HCT116 (cell line): ENCODE results near the gene PRICKLE2. TPM values are rescaled to one million over a fixed set of nuclear protein-coding genes. Genes with fewer than 3 reads are reported as not detected.

Experiments used
- ATAC-seq: fragments of 200-7000 bp; cut with Tn5 transposase; 2 replicates; pipeline ENCODE4 v1.9.1; 2020; ENCODE audit warnings: mild to moderate bottlenecking, moderate library complexity
- BruUV-seq: library from RNA; stranded (reverse); fragments of 400-500 nt; replicated peaks from 2 replicates; lab custom pipeline; 2021; lab: Mats Ljungman, UMichigan
- CTCF ChIA-PET: fragments of 300-600 bp; sonication (Branson Sonifier 250); formaldehyde crosslinking; loops from one replicate; lab custom pipeline; 2021; ENCODE audit warnings: antibody characterized with exemption; lab: Charles Lee
- POLR2A ChIA-PET: fragments of 300-600, 350-600 bp; sonication (Branson Sonifier 250); formaldehyde crosslinking; loops from one replicate; lab custom pipeline; 2021; ENCODE audit warnings: antibody characterized with exemption; lab: Charles Lee
- RAD21 ChIA-PET, 2 experiments: fragments of 300-600 bp; sonication (Branson Sonifier 250); formaldehyde crosslinking; loops; one replicate each; lab custom pipeline; 2023; ENCODE audit warnings: low total read pairs in 2 of 2; ENCODE audit not compliant: uncharacterized antibody in 2 of 2, unreplicated experiment in 2 of 2, low non-redundant PET in 1 of 2; lab: Charles Lee
- DNase-seq: peaks from one replicate; pipeline ENCODE4 v3.0.0-alpha.2; 2010; ENCODE audit warnings: low read depth, low spot score
- H2AFZ ChIP-seq: fragments of 200-600 bp; shearing (Covaris generic), sonication (generic); 2 replicates; pipeline ENCODE4 v1.6.1; 2017; ENCODE audit warnings: low read depth, mixed run types, mixed read lengths, antibody characterized with exemption, low read length; ENCODE audit not compliant: poor library complexity, severe bottlenecking
- H3K27ac ChIP-seq: 2 replicates; pipeline ENCODE4 v1.5.1; 2012; ENCODE audit warnings: low read depth, low read length
- H3K27me3 ChIP-seq: fragments of 200-600 bp; sonication (generic); 2 replicates; pipeline ENCODE4 v1.6.1; 2016; ENCODE audit warnings: mixed run types, low read length, mixed read lengths; ENCODE audit not compliant: insufficient read depth
- H3K36me3 ChIP-seq, 2 experiments: fragments of 200-500 bp in 1 of 2; fragments of 200-600 bp in 1 of 2; sonication (Bioruptor generic) in 1 of 2; sonication (generic) in 1 of 2; 2 replicates each; pipeline versions ENCODE4 v1.5.1 to v1.6.1; 2014 to 2016; ENCODE audit warnings: low read length in 2 of 2, inconsistent platforms in 1 of 2, mixed read lengths in 1 of 2, mixed run types in 1 of 2; ENCODE audit not compliant: insufficient read depth in 2 of 2, control insufficient read depth in 1 of 2
- H3K4me1 ChIP-seq, 2 experiments: fragments of 200-600 bp in 1 of 2; sonication (generic) in 1 of 2; 2 replicates each; pipeline versions ENCODE4 v1.5.1 to v1.6.1; 2012 to 2017; ENCODE audit warnings: low read length in 2 of 2, inconsistent platforms in 1 of 2, mild to moderate bottlenecking in 1 of 2, mixed read lengths in 1 of 2, mixed run types in 1 of 2, moderate library complexity in 1 of 2; ENCODE audit not compliant: insufficient read depth in 2 of 2, control insufficient read depth in 1 of 2
- H3K4me2 ChIP-seq: fragments of 200-600 bp; sonication (generic); 2 replicates; pipeline ENCODE4 v1.6.1; 2017; ENCODE audit warnings: mixed run types, low read length, mixed read lengths
- H3K4me3 ChIP-seq, 2 experiments: fragments of 200-600 bp in 1 of 2; sonication (generic) in 1 of 2; replicated peaks in 1 of 2; 2 replicates each; pipeline ENCODE4 v1.5.1; 2011 to 2016; ENCODE audit warnings: low read length in 2 of 2, control low read depth in 1 of 2, low read depth in 1 of 2, mild to moderate bottlenecking in 1 of 2, mixed read lengths in 1 of 2, mixed run types in 1 of 2
- H3K79me2 ChIP-seq: fragments of 200-600 bp; sonication (generic); 2 replicates; pipeline ENCODE4 v1.6.1; 2017; ENCODE audit warnings: mild to moderate bottlenecking, mixed run types, low read length, moderate library complexity, mixed read lengths; ENCODE audit not compliant: insufficient read depth
- H3K9ac ChIP-seq: fragments of 200-600 bp; sonication (generic); 2 replicates; pipeline ENCODE4 v1.6.1; 2016; ENCODE audit warnings: low read length, mixed read lengths
- H3K9me2 ChIP-seq: fragments of 200-600 bp; sonication (generic), shearing (Covaris generic); 2 replicates; pipeline ENCODE4 v1.6.1; 2017; ENCODE audit warnings: mixed run types, mild to moderate bottlenecking, moderate library complexity; ENCODE audit not compliant: insufficient read depth
- H3K9me3 ChIP-seq, 2 experiments: fragments of 200-500 bp in 1 of 2; fragments of 200-600 bp in 1 of 2; sonication (Bioruptor generic) in 1 of 2; sonication (generic) in 1 of 2; 2 replicates each; pipeline ENCODE4 v1.6.1; 2014 to 2017; ENCODE audit warnings: low read length in 2 of 2, mixed read lengths in 2 of 2, inconsistent platforms in 1 of 2, low read depth in 1 of 2, mild to moderate bottlenecking in 1 of 2, mixed run types in 1 of 2, moderate library complexity in 1 of 2; ENCODE audit not compliant: control insufficient read depth in 1 of 2, insufficient read depth in 1 of 2
- H4K20me1 ChIP-seq: fragments of 200-600 bp; sonication (generic), shearing (Covaris generic); 2 replicates; pipeline ENCODE4 v1.6.1; 2017; ENCODE audit warnings: mixed run types, mild to moderate bottlenecking, moderate library complexity; ENCODE audit not compliant: insufficient read depth
- CBX3 ChIP-seq: IDR thresholded peaks from 2 replicates; pipeline ENCODE4 v1.6.1; 2012; ENCODE audit warnings: low read depth
- CEBPB ChIP-seq: IDR thresholded peaks from 2 replicates; pipeline ENCODE4 v1.6.1; 2012; ENCODE audit warnings: low read depth
- EZH2 ChIP-seq: fragments of 200-600 bp; sonication (generic); IDR thresholded peaks from 2 replicates; pipeline ENCODE4 v1.6.1; 2017; ENCODE audit warnings: antibody characterized with exemption, mixed run types
- EZH2phosphoT487 ChIP-seq: fragments of 200-600 bp; IDR thresholded peaks from 2 replicates; pipeline ENCODE4 v1.6.1; 2018; ENCODE audit warnings: antibody characterized with exemption, borderline replicate concordance
- FOSL1 ChIP-seq: IDR thresholded peaks from 2 replicates; pipeline ENCODE4 v1.6.1; 2012; ENCODE audit warnings: low read depth
- MAX ChIP-seq: IDR thresholded peaks from 2 replicates; pipeline ENCODE4 v1.6.1; 2012
- POLR2AphosphoS5 ChIP-seq: IDR thresholded peaks from 2 replicates; pipeline ENCODE4 v1.6.1; 2011; ENCODE audit warnings: mild to moderate bottlenecking, low read depth, low read length, moderate library complexity
- RAD21 ChIP-seq: IDR thresholded peaks from 2 replicates; pipeline ENCODE4 v1.6.1; 2012; ENCODE audit warnings: low read depth, mild to moderate bottlenecking
- SIN3A ChIP-seq: IDR thresholded peaks from 2 replicates; pipeline ENCODE4 v1.6.1; 2012; ENCODE audit warnings: low read depth
- SRF ChIP-seq: IDR thresholded peaks from 2 replicates; pipeline ENCODE4 v1.6.1; 2012; ENCODE audit warnings: low read depth
- ZFX ChIP-seq: fragments of 450-650 bp; IDR thresholded peaks from 2 replicates; pipeline ENCODE4 v1.6.1; 2017
- ZNF274 ChIP-seq: fragments of 200-500 bp; sonication (Bioruptor generic); IDR thresholded peaks from 2 replicates; pipeline ENCODE4 v1.6.1; 2014; ENCODE audit warnings: mild to moderate bottlenecking, low read depth, low read length, inconsistent platforms
- intact Hi-C: fragments of 100-400 bp; cut with micrococcal nuclease; formaldehyde crosslinking; loops from 2 replicates; pipeline ENCODE4 v1.10.0; 2022
- total RNA-seq: library from RNA; stranded (reverse); gene quantifications from one replicate; pipeline ENCODE4 v1.2.1, GENCODE V29; 2021; ENCODE audit not compliant: unreplicated experiment
- TF ChIP-seq, protein P1 (sequence below), 3 experiments: fragments of 200-600 bp in 1 of 3; sonication (generic) in 1 of 3; IDR thresholded peaks in 2 of 3; conservative IDR thresholded peaks in 1 of 3; 2 replicates each; pipeline ENCODE4 v1.5.1; 2012 to 2017; ENCODE audit warnings: low read depth in 2 of 3, low read length in 2 of 3, antibody characterized with exemption in 1 of 3, borderline replicate concordance in 1 of 3, control low read depth in 1 of 3, mild to moderate bottlenecking in 1 of 3, mixed read lengths in 1 of 3, mixed run types in 1 of 3, moderate library complexity in 1 of 3; ENCODE audit not compliant: insufficient read depth in 1 of 3
- TF ChIP-seq, protein P2 (sequence below): IDR thresholded peaks from 2 replicates; pipeline ENCODE4 v1.6.1; 2011; ENCODE audit warnings: mild to moderate bottlenecking, low read length, moderate library complexity; ENCODE audit not compliant: insufficient replicate concordance; ENCODE audit errors: extremely low read depth
- TF ChIP-seq, protein P3 (sequence below): IDR thresholded peaks from 2 replicates; pipeline ENCODE4 v1.6.1; 2012; ENCODE audit warnings: low read depth

The PRICKLE2 gene
- total RNA-seq, 1 experiment from 2014 or later, result 0.05 TPM

DNA sequence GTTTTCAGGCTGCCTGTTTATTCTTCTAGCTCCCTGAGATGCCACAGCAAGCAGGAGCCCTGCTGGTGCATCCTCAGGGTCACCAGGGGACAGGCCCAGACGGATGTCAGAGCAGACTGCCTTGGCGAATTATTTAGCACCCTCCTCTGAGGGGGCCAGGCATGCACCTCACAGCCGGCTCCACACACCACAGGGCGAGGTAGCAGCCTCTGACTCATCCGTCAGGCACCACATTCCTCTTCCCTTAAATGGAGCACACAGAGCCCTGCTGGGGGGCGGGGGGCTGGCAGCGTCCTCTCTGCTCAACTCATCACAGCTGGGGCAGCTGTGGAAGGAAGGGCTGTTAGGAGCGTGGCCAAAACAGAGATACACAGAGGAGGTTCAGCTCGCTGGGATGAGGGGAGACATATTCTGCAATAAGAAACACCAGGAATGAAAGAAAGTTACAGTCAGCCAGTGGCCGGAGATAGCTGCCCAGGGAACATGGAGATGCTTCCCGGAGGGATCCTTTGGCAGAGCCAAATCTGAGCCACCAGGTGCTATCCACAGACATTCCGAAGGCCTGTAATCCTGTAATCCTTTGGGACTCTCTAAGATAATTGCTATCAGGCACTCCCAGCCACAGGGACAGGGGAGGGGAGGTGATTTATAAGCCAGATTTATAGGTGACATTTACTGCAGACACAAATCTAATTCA is 13.9 kb upstream of the PRICKLE2 start:
- POLR2A ChIA-PET, result no interaction called here

More for the DNA sequence above, 13.9 kb upstream of the PRICKLE2 start:
- no TSS peak for BruUV-seq
- Histone ChIP-seq H3K9me3 (no peaks in the 10 kb centered on the region), H3K4me1 (peaks cover 0 to 8% of the 10 kb centered on the region in 2 experiments; a peak in 1 of 4 replicates), H3K4me3 (no peak overlapping the region), H2AFZ (no peak overlapping the region), H3K27me3 (peaks cover 19% of the 10 kb centered on the region; the same call in 1 of the 2 replicates), H3K27ac (no peak overlapping the region), H3K9me2 (no peaks in the 10 kb centered on the region), H3K4me2 (peak overlapping the region; percentile 37; the same call in 1 of the 2 replicates), H4K20me1 (no peaks in the 10 kb centered on the region), H3K79me2 (no peaks in the 10 kb centered on the region), H3K9ac (no peak overlapping the region), H3K36me3 (no peaks in the 10 kb centered on the region)
- peak; percentile 77 for ATAC-seq
- intact Hi-C loops, result no loop called here
- TF ChIP-seq POLR2AphosphoS5 (no peak), ZNF274 (no peak), SIN3A (no peak), FOSL1 (no peak), CEBPB (no peak), EZH2 (no peak), MAX (no peak), EZH2phosphoT487 (no peak), SRF (no peak), ZFX (no peak), CBX3 (no peak), RAD21 (no peak)
- TF ChIP-seq, protein P1, sequence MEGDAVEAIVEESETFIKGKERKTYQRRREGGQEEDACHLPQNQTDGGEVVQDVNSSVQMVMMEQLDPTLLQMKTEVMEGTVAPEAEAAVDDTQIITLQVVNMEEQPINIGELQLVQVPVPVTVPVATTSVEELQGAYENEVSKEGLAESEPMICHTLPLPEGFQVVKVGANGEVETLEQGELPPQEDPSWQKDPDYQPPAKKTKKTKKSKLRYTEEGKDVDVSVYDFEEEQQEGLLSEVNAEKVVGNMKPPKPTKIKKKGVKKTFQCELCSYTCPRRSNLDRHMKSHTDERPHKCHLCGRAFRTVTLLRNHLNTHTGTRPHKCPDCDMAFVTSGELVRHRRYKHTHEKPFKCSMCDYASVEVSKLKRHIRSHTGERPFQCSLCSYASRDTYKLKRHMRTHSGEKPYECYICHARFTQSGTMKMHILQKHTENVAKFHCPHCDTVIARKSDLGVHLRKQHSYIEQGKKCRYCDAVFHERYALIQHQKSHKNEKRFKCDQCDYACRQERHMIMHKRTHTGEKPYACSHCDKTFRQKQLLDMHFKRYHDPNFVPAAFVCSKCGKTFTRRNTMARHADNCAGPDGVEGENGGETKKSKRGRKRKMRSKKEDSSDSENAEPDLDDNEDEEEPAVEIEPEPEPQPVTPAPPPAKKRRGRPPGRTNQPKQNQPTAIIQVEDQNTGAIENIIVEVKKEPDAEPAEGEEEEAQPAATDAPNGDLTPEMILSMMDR (IDR thresholded peaks at IDR 0.05 in 2 of 3, conservative IDR thresholded peaks at IDR 0.05 in 1 of 3; ENCODE audit: borderline replicate concordance in 1 of 3, insufficient read depth in 1 of 3, low read depth in 2 of 3, low read length in 2 of 3), result no peak
- TF ChIP-seq, protein P2, sequence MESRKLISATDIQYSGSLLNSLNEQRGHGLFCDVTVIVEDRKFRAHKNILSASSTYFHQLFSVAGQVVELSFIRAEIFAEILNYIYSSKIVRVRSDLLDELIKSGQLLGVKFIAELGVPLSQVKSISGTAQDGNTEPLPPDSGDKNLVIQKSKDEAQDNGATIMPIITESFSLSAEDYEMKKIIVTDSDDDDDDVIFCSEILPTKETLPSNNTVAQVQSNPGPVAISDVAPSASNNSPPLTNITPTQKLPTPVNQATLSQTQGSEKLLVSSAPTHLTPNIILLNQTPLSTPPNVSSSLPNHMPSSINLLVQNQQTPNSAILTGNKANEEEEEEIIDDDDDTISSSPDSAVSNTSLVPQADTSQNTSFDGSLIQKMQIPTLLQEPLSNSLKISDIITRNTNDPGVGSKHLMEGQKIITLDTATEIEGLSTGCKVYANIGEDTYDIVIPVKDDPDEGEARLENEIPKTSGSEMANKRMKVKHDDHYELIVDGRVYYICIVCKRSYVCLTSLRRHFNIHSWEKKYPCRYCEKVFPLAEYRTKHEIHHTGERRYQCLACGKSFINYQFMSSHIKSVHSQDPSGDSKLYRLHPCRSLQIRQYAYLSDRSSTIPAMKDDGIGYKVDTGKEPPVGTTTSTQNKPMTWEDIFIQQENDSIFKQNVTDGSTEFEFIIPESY, result no peak
- TF ChIP-seq, protein P3, sequence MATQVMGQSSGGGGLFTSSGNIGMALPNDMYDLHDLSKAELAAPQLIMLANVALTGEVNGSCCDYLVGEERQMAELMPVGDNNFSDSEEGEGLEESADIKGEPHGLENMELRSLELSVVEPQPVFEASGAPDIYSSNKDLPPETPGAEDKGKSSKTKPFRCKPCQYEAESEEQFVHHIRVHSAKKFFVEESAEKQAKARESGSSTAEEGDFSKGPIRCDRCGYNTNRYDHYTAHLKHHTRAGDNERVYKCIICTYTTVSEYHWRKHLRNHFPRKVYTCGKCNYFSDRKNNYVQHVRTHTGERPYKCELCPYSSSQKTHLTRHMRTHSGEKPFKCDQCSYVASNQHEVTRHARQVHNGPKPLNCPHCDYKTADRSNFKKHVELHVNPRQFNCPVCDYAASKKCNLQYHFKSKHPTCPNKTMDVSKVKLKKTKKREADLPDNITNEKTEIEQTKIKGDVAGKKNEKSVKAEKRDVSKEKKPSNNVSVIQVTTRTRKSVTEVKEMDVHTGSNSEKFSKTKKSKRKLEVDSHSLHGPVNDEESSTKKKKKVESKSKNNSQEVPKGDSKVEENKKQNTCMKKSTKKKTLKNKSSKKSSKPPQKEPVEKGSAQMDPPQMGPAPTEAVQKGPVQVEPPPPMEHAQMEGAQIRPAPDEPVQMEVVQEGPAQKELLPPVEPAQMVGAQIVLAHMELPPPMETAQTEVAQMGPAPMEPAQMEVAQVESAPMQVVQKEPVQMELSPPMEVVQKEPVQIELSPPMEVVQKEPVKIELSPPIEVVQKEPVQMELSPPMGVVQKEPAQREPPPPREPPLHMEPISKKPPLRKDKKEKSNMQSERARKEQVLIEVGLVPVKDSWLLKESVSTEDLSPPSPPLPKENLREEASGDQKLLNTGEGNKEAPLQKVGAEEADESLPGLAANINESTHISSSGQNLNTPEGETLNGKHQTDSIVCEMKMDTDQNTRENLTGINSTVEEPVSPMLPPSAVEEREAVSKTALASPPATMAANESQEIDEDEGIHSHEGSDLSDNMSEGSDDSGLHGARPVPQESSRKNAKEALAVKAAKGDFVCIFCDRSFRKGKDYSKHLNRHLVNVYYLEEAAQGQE, result no peak
- RAD21 ChIA-PET, result no interaction called here
- DNase-seq, result no peak
- CTCF ChIA-PET, result no interaction called here
